Spleen (tissue), 11 donors: ENCODE measurements around the gene TTC39B. TPM values are rescaled to one million over a fixed set of nuclear protein-coding genes. Genes with fewer than 3 reads are reported as not detected.

ENCODE experiments used
- DNase-seq: peaks from one replicate; pipeline ENCODE4 v3.0.0-alpha.2; 2020
- H3K27ac ChIP-seq, 8 donors: fragments of 200-600 bp; sonication (generic) in 7 of 8; 1 replicate in 4 of 8; 2 replicates in 4 of 8; pipeline versions ENCODE4 v1.5.0 to v1.8.0; 2016 to 2021; ENCODE audit warnings: inconsistent platforms in 4 of 8, mild to moderate bottlenecking in 4 of 8, moderate library complexity in 1 of 8
- H3K27me3 ChIP-seq, 7 donors: fragments of 200-600 bp; sonication (generic) in 6 of 7; replicated peaks in 1 of 7; 1 replicate in 4 of 7; 2 replicates in 3 of 7; pipeline versions ENCODE4 v1.5.0 to v1.8.0; 2016 to 2021; ENCODE audit warnings: inconsistent platforms in 3 of 7, mild to moderate bottlenecking in 1 of 7
- H3K36me3 ChIP-seq, 6 donors: fragments of 200-600 bp; sonication (generic) in 5 of 6; 1 replicate in 4 of 6; 2 replicates in 2 of 6; pipeline versions ENCODE4 v1.5.0 to v1.8.0; 2016 to 2021; ENCODE audit warnings: inconsistent platforms in 2 of 6
- H3K4me1 ChIP-seq, 6 donors: fragments of 200-600 bp; sonication (generic) in 5 of 6; 1 replicate in 3 of 6; 2 replicates in 3 of 6; pipeline versions ENCODE4 v1.5.0 to v1.8.0; 2016 to 2021; ENCODE audit warnings: inconsistent platforms in 3 of 6
- H3K4me3 ChIP-seq, 8 donors: fragments of 200-600 bp; sonication (generic) in 7 of 8; 1 replicate in 4 of 8; 2 replicates in 4 of 8; pipeline versions ENCODE4 v1.5.0 to v1.8.0; 2016 to 2021; ENCODE audit warnings: inconsistent platforms in 4 of 8, mild to moderate bottlenecking in 4 of 8, moderate library complexity in 2 of 8
- H3K9me3 ChIP-seq, 8 donors: fragments of 200-600 bp; sonication (generic) in 7 of 8; 1 replicate in 4 of 8; 2 replicates in 4 of 8; pipeline versions ENCODE4 v1.5.0 to v1.8.0; 2016 to 2021; ENCODE audit warnings: inconsistent platforms in 4 of 8
- POLR2A ChIP-seq, 3 donors: fragments of 450-650 bp; IDR thresholded peaks; one replicate each; pipeline ENCODE4 v1.5.1; 2017; ENCODE audit warnings: antibody characterized with exemption in 3 of 3, mild to moderate bottlenecking in 1 of 3
- POLR2AphosphoS5 ChIP-seq, 3 donors: sonication (generic); formaldehyde crosslinking; IDR thresholded peaks; one replicate each; pipeline ENCODE4 v1.5.1; 2017; ENCODE audit warnings: antibody characterized with exemption in 3 of 3
- WGBS, 5 donors: extraction: QIAGEN DNeasy Blood & Tissue Kit in 3 of 5; methylation state at CpG; one replicate each; pipeline versions ENCODE4 v1.1.5 to v1.1.7; 2013 to 2018; 5-methylcytosine and 5-hydroxymethylcytosine counted together
- intact Hi-C: fragments of 100-400 bp; cut with DNase I; formaldehyde crosslinking; loops from one replicate; pipeline ENCODE4 v1.15.0; 2023; ENCODE audit warnings: low total_unique reads
- polyA plus RNA-seq, 3 donors: library from polyadenylated mRNA; stranded (reverse); fragments of 200-250 nt; gene quantifications; one replicate each; pipeline ENCODE4 v1.2.1, GENCODE V29; 2013
- total RNA-seq, 7 donors: library from RNA; depleted of rRNA in 3 of 7; stranded (reverse); fragments of >200 nt in 3 of 7; fragmentation: NEBNext Ultra II Directional in 4 of 7; extraction: Animal tissue kit (Norgen Biotek cat#: 25700) in 4 of 7; gene quantifications; one replicate each; pipeline versions ENCODE4 v1.1.0 to v1.2.1, GENCODE V29; 2016 to 2021
- TF ChIP-seq, protein P1 (sequence below), 11 experiments: fragments of 200-600 bp in 7 of 11; fragments of 450-650 bp in 4 of 11; sonication (generic) in 4 of 11; IDR thresholded peaks in 8 of 11; conservative IDR thresholded peaks in 3 of 11; 1 replicate in 7 of 11; 2 replicates in 4 of 11; pipeline versions ENCODE4 v1.4.0 to v1.8.0; 2016 to 2021; ENCODE audit warnings: antibody characterized with exemption in 11 of 11, inconsistent platforms in 4 of 11, mild to moderate bottlenecking in 1 of 11
- donor health status: healthy with polysubstance abuse.
- donor health status: DM: no; HTN: no; CAD: no; lungs with moderate emphysema.
- donor health status: DM: no; HTN: no; CAD: no.
- donor health status: Bipolar disorder and iron deficiency.
- donor health status: healthy.
- donor health status: DM: no; HTN: no; CAD: no.
- donor health status: DM: yes; HTN: yes; CAD: no.

TTC39B gene
- total and polyA plus RNA-seq, 10 donors: 4.8 to 24.1 (median 19.0) TPM

DNA sequence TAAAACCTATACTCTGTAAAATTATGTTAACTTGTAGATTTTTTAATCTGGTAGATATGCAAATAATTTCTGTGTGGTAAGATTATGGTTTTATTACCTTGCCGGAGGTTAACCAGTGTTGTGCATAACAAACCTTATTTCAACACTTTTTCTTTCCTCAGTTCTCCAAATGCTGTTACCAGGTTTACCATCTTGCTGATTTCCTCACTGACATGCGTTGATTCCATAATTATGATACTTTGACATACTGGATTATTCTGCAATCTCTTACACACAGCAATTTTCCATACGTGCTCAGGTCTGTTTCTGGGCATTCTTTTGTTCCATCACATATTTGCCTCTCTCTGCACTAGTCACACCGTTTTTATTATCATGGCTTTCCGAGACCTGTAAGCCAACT is 77.6 kb downstream of the TTC39B start:
- peaks cover 0 to 6% (median 0%) of the 10 kb centered on the region in 8 donors for H3K9me3 ChIP-seq

DNA sequence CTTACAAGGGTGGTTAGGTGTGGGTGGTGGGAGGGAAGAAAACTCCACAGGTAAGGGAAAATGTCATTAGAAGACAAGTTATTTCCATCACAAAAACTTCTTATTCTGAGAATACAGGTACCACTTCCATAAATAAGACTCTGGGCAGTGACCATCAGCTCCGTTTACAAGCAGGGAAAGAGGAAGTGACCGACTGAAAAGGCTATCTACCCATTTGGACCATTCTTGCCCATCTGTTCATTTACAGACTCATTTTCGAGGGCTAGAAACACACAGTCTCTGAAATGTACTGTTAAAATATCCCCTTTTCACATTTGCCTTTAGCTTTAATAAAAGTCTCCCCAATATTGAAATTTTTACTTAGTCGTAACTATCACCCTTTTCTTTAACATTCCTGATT is 79.5 kb downstream of the TTC39B start:
- intact Hi-C loops: no loop called here
- Histone ChIP-seq H3K27me3 (no peaks in the 10 kb centered on the region), H3K27ac (no peak overlapping the region), H3K4me3 (no peak overlapping the region), H3K4me1 (peaks cover 0 to 14% (median 3%) of the 10 kb centered on the region in 6 donors), H3K36me3 (peaks cover 0 to 16% (median 4%) of the 10 kb centered on the region in 6 donors), H3K9me3 (no peaks in the 10 kb centered on the region)
- TF ChIP-seq POLR2A (IDR thresholded peaks at IDR 0.05) (no peak), POLR2AphosphoS5 (IDR thresholded peaks at IDR 0.05) (no peak)
- TF ChIP-seq, protein P1, sequence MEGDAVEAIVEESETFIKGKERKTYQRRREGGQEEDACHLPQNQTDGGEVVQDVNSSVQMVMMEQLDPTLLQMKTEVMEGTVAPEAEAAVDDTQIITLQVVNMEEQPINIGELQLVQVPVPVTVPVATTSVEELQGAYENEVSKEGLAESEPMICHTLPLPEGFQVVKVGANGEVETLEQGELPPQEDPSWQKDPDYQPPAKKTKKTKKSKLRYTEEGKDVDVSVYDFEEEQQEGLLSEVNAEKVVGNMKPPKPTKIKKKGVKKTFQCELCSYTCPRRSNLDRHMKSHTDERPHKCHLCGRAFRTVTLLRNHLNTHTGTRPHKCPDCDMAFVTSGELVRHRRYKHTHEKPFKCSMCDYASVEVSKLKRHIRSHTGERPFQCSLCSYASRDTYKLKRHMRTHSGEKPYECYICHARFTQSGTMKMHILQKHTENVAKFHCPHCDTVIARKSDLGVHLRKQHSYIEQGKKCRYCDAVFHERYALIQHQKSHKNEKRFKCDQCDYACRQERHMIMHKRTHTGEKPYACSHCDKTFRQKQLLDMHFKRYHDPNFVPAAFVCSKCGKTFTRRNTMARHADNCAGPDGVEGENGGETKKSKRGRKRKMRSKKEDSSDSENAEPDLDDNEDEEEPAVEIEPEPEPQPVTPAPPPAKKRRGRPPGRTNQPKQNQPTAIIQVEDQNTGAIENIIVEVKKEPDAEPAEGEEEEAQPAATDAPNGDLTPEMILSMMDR (IDR thresholded peaks at IDR 0.05 in 8 of 11, conservative IDR thresholded peaks at IDR 0.05 in 3 of 11): no peak
- WGBS, 5 donors: 81 to 93% (median 84%) methylated on average over 4 of the region's 4 CpGs
- no peak for DNase-seq

More for the DNA sequence above, 77.6 kb downstream of the TTC39B start:
- Histone ChIP-seq H3K27me3 (no peaks in the 10 kb centered on the region), H3K4me3 (no peak overlapping the region), H3K27ac (no peak overlapping the region), H3K4me1 (peaks cover 0 to 14% (median 3%) of the 10 kb centered on the region in 6 donors), H3K36me3 (peaks cover 0 to 2% (median 0%) of the 10 kb centered on the region in 6 donors)
- no peak for DNase-seq
- TF ChIP-seq, protein P1 (IDR thresholded peaks at IDR 0.05 in 8 of 11, conservative IDR thresholded peaks at IDR 0.05 in 3 of 11): no peak
- no peak for TF ChIP-seq POLR2AphosphoS5 (IDR thresholded peaks at IDR 0.05)
- no peak for TF ChIP-seq POLR2A (IDR thresholded peaks at IDR 0.05)
- 35 to 87% (median 77%) methylated on average over 5 of the region's 5 CpGs for whole genome bisulfite sequencing, 5 donors
- intact Hi-C loops: no loop called here

DNA sequence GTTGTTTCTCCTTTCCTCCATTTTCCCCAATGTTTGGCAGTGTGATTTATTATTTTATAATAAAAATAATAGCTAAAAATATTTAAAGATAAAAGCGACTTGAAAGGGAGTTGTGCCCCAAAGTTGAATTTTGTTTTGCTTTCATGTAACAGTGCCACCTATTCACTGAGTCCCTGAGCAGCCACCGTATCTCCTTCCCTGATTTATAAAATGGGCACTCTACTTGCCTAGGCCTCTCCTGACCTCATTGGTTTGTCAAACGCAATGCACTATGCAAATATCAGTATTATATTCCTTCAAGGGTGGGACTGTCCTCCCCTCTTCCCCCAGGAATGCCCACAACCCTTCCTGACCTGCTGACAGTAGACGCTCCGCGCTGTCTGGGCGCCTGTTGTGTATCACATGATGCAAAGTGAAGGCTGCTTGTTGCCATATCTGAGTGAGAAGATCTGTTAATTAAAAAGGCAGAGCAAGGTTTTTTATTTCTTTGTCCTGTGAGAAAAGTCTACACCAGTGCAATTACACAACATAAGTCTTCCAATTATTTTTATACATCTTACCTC is 81.4 kb downstream of the TTC39B start:
- H3K4me3 ChIP-seq: no peak overlapping the region
- H3K4me1 ChIP-seq: peaks cover 0 to 14% (median 3%) of the 10 kb centered on the region in 6 donors
- H3K27ac ChIP-seq: no peak overlapping the region
- intact Hi-C loops: no loop called here
- no peaks in the 10 kb centered on the region for H3K27me3 ChIP-seq
- H3K36me3 ChIP-seq: peaks cover 0 to 20% (median 4%) of the 10 kb centered on the region in 6 donors
- TF ChIP-seq POLR2A (IDR thresholded peaks at IDR 0.05): no peak
- no peaks in the 10 kb centered on the region for H3K9me3 ChIP-seq
- DNase-seq: no peak
- 80 to 91% (median 90%) methylated on average over 7 of the region's 7 CpGs for WGBS, 5 donors

DNA sequence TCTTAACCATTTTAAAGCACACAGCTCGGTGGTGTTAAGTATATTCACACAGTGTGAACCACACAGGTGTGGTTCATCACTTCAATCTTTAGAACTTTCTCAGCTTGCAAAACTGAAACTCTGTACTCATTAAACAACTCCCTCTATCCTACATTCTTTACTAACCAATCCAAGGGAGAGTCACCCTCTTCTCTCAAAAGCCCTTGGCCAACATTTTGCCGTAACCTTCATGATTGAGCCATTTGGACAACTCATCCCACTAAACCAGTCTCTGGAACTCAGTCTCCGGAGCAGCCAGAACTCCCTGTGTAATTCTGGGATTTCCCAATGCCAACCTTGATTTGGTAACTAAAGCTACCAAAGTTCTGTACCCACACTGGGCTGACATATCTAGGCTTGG is 84.7 kb downstream of the TTC39B start:
- intact Hi-C loops: no loop called here
- Histone ChIP-seq H3K36me3 (peaks cover 0 to 20% (median 4%) of the 10 kb centered on the region in 6 donors), H3K4me1 (no peaks in the 10 kb centered on the region), H3K27me3 (no peaks in the 10 kb centered on the region), H3K9me3 (no peaks in the 10 kb centered on the region), H3K4me3 (no peak overlapping the region), H3K27ac (no peak overlapping the region)
- 73 to 88% (median 82%) methylated on average over 3 of the region's 3 CpGs for WGBS, 5 donors
- DNase-seq: no peak
- TF ChIP-seq POLR2AphosphoS5 (IDR thresholded peaks at IDR 0.05) (no peak), POLR2A (IDR thresholded peaks at IDR 0.05) (no peak)
- TF ChIP-seq, protein P1 (IDR thresholded peaks at IDR 0.05 in 8 of 11, conservative IDR thresholded peaks at IDR 0.05 in 3 of 11): no peak
